HG02571 (cell line): ENCODE results near the gene RHOBTB3.

Experiments used
- ATAC-seq: cut with Tn5 transposase; IDR thresholded peaks from one replicate; pipeline ENCODE4 v1.9.1; 2021; ENCODE audit warnings: mild to moderate bottlenecking, moderate library complexity; ENCODE audit not compliant: unreplicated experiment

The RHOBTB3 gene

GRCh38 chr5:95730011-95730700 lies 980 bp upstream of the RHOBTB3 start:
- no peak for ATAC-seq

- peak; percentile 19 for ATAC-seq
Observed at GRCh38 chr5:95731571-95732554, 727 bp downstream of the RHOBTB3 start.

GRCh38 chr5:95733107-95733665 lies 2.0 kb downstream of the RHOBTB3 start:
- ATAC-seq: no peak

- no peak for ATAC-seq
Observed at GRCh38 chr5:95734187-95734586, 3.1 kb downstream of the RHOBTB3 start.

GRCh38 chr5:95734906-95735305 lies 3.8 kb downstream of the RHOBTB3 start:
- no peak for ATAC-seq

GRCh38 chr5:95735406-95735805 lies 4.3 kb downstream of the RHOBTB3 start:
- ATAC-seq: no peak

- no peak for ATAC-seq
Observed at GRCh38 chr5:95738072-95738471, 6.9 kb downstream of the RHOBTB3 start.

- ATAC-seq: no peak
Observed at GRCh38 chr5:95738834-95739233, 7.7 kb downstream of the RHOBTB3 start.

- no peak for ATAC-seq
Observed at GRCh38 chr5:95739857-95740256, 8.7 kb downstream of the RHOBTB3 start.

GRCh38 chr5:95741458-95741857 lies 10.3 kb downstream of the RHOBTB3 start:
- ATAC-seq: no peak

GRCh38 chr5:95743232-95743631 lies 12.1 kb downstream of the RHOBTB3 start:
- ATAC-seq: no peak

GRCh38 chr5:95743877-95744276 lies 12.7 kb downstream of the RHOBTB3 start:
- ATAC-seq: no peak

- ATAC-seq: no peak
Observed at GRCh38 chr5:95746194-95746593, 15.1 kb downstream of the RHOBTB3 start.

- no peak for ATAC-seq
Observed at GRCh38 chr5:95746722-95747679, 15.9 kb downstream of the RHOBTB3 start.

GRCh38 chr5:95748133-95748532 lies 17.0 kb downstream of the RHOBTB3 start:
- ATAC-seq: no peak

GRCh38 chr5:95754545-95754944 lies 23.4 kb downstream of the RHOBTB3 start:
- ATAC-seq: no peak

GRCh38 chr5:95759005-95759404 lies 27.9 kb downstream of the RHOBTB3 start:
- ATAC-seq: no peak

- ATAC-seq: no peak
Observed at GRCh38 chr5:95759634-95760033, 28.5 kb downstream of the RHOBTB3 start.

- ATAC-seq: peak; percentile 92
Observed at GRCh38 chr5:95760273-95761191, 29.4 kb downstream of the RHOBTB3 start.
